Measurements from ENCODE around the gene CDC73. TPM values are rescaled to one million over a fixed set of nuclear protein-coding genes. Genes with fewer than 3 reads are reported as not detected.

Gene CDC73
- total RNA-seq, 1 donor from 2014 or later, result 59.8 TPM

DNA sequence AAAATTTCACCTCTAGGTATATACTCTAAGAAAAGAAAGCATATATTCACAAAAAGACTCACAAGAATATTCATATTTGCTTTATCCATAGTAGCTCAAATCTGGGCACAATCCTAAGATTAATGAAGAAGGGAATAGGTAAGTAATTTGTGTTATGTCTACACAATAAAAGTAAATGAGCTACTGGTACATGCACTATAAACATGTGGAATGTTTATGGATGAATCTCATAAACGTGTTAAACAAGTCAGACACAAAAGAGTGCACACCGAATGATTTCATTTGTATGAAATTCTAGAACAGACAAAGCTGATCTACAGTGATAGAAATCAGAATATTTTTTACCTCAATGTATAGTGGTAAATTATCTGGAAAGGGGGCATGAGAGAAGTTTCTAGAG lies 179.9 kb downstream of the CDC73 start:
- no peak overlapping the region for H3K27ac ChIP-seq
- no peaks in the 10 kb centered on the region for H3K36me3 ChIP-seq
- no peaks in the 10 kb centered on the region for H3K9me3 ChIP-seq
- H3K27me3 ChIP-seq (ENCODE audit: low read depth), result no peaks in the 10 kb centered on the region
- ATAC-seq (no peak), DNase-seq (no peak)
- H3K4me3 ChIP-seq, result no peak overlapping the region
- TF ChIP-seq, protein P1, sequence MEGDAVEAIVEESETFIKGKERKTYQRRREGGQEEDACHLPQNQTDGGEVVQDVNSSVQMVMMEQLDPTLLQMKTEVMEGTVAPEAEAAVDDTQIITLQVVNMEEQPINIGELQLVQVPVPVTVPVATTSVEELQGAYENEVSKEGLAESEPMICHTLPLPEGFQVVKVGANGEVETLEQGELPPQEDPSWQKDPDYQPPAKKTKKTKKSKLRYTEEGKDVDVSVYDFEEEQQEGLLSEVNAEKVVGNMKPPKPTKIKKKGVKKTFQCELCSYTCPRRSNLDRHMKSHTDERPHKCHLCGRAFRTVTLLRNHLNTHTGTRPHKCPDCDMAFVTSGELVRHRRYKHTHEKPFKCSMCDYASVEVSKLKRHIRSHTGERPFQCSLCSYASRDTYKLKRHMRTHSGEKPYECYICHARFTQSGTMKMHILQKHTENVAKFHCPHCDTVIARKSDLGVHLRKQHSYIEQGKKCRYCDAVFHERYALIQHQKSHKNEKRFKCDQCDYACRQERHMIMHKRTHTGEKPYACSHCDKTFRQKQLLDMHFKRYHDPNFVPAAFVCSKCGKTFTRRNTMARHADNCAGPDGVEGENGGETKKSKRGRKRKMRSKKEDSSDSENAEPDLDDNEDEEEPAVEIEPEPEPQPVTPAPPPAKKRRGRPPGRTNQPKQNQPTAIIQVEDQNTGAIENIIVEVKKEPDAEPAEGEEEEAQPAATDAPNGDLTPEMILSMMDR (IDR thresholded peaks at IDR 0.05), result no peak
- intact Hi-C loops (cut with DNase I), result no loop called here
- no peaks in the 10 kb centered on the region for H3K4me1 ChIP-seq

DNA sequence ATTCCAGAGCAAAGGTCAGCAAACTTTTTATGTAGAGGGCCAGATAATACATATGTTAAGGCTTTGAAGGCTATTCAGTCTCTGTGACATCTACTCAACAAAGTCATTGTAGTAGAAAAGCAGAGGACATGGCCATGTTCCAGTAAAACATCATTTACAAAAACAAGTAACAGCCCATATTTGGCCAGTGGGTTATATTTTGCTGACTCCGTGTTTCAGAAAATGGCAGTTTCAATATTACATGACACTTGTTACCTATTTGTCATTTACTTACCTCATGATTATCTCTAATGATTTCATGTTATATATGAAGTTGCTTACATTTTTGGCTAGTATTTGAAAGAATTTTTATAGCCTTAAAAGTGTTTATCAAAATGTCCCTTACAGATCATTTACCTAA lies 182.0 kb downstream of the CDC73 start:
- H3K4me3 ChIP-seq, result no peak overlapping the region
- H3K36me3 ChIP-seq, result no peaks in the 10 kb centered on the region
- H3K27ac ChIP-seq, result no peak overlapping the region
- TF ChIP-seq, protein P1 (IDR thresholded peaks at IDR 0.05), result no peak
- no peaks in the 10 kb centered on the region for H3K27me3 ChIP-seq (ENCODE audit: low read depth)
- no peaks in the 10 kb centered on the region for H3K4me1 ChIP-seq
- H3K9me3 ChIP-seq, result no peaks in the 10 kb centered on the region
- ATAC-seq (no peak), DNase-seq (no peak)
- intact Hi-C loops (cut with DNase I), result no loop called here

Small RNA genes within 50 kb of the gene (microRNA-seq; reads per million reads assigned to microRNA genes)
- not detected for gene MIR1278 (ENCODE audit: borderline number of aligned reads)

Other genes starting within 250 kb of the CDC73 start
- 26.0 TPM for gene UCHL5, start 62.7 kb upstream of the CDC73 start, total RNA-seq
- 70.7 TPM for gene RO60, start 62.4 kb upstream of the CDC73 start, total RNA-seq
- 25.2 TPM for gene GLRX2, start 16.6 kb upstream of the CDC73 start, total RNA-seq
- gene B3GALT2, start 64.6 kb downstream of the CDC73 start, total RNA-seq, result 3.8 TPM